ENCODE data around the gene PROM2.

GRCh38 chr2:95318431-95319220, 44.4 kb downstream of the PROM2 start:
- TF ChIP-seq CTCF (conservative IDR thresholded peaks at IDR 0.05; ENCODE audit: low read depth in 2 of 2) (no peak), EZH2 (IDR thresholded peaks at IDR 0.05; ENCODE audit: low read depth, unreplicated experiment) (no peak), REST (IDR thresholded peaks at IDR 0.05; ENCODE audit: unreplicated experiment) (no peak)

All from GM23338 (cell line).